HG02798 (cell line): ENCODE results near the gene TPT1.
"Not testable (repeated sequence)": the region's sequence is repeated elsewhere in the genome, so short reads cannot be mapped to it uniquely, and the experiment has no call there.

Experiments used
- ATAC-seq: cut with Tn5 transposase; IDR thresholded peaks from one replicate; pipeline ENCODE4 v1.9.1; 2021; ENCODE audit warnings: mild to moderate bottlenecking; ENCODE audit not compliant: unreplicated experiment, poor library complexity

The TPT1 gene

GRCh38 chr13:45306966-45307365 is 34.0 kb downstream of the TPT1 start:
- no peak for ATAC-seq

- no peak for ATAC-seq
These were observed 35.9 kb downstream of the TPT1 start for GRCh38 chr13:45305079-45305478.

- ATAC-seq = no peak
These were observed 37.1 kb downstream of the TPT1 start for GRCh38 chr13:45303866-45304265.

- ATAC-seq = no peak
These were observed 38.0 kb downstream of the TPT1 start for GRCh38 chr13:45303026-45303425.

- no peak for ATAC-seq
These were observed 38.5 kb downstream of the TPT1 start for GRCh38 chr13:45302507-45302906.

GRCh38 chr13:45301263-45301662 is 39.7 kb downstream of the TPT1 start:
- ATAC-seq = no peak

- no peak for ATAC-seq
These were observed 40.6 kb downstream of the TPT1 start for GRCh38 chr13:45300190-45300985.

- ATAC-seq = no peak
These were observed 41.8 kb downstream of the TPT1 start for GRCh38 chr13:45299194-45299593.

- not testable (repeated sequence) for ATAC-seq
These were observed 42.4 kb downstream of the TPT1 start for GRCh38 chr13:45298550-45298949.

GRCh38 chr13:45298206-45298505 is 42.8 kb downstream of the TPT1 start:
- ATAC-seq = no peak

- no peak for ATAC-seq
These were observed 43.4 kb downstream of the TPT1 start for GRCh38 chr13:45297456-45298205.

- ATAC-seq = no peak
These were observed 44.7 kb downstream of the TPT1 start for GRCh38 chr13:45296259-45296658.

- no peak for ATAC-seq
These were observed 45.4 kb downstream of the TPT1 start for GRCh38 chr13:45295536-45295935.

- ATAC-seq = no peak
These were observed 48.8 kb downstream of the TPT1 start for GRCh38 chr13:45292176-45292575.

GRCh38 chr13:45289936-45290563 is 50.9 kb downstream of the TPT1 start:
- no peak for ATAC-seq
